Activated CD8-positive, alpha-beta T cell treated with anti-CD3 and anti-CD28 coated beads for 36 hours (primary cell): ENCODE measurements around the gene ATP8A1. TPM values are rescaled to one million over a fixed set of nuclear protein-coding genes. Genes with fewer than 3 reads are reported as not detected.

Experiments
- ATAC-seq: fragments of 200-7000 bp; cut with Tn5 transposase; one replicate; pipeline ENCODE4 v1.10.0; 2021; ENCODE audit warnings: mild to moderate bottlenecking, moderate library complexity
- CTCF ChIA-PET: fragments of 350-600 bp; sonication (Branson Sonifier 250); formaldehyde crosslinking; loops from one replicate; lab custom pipeline; 2021; ENCODE audit warnings: antibody characterized with exemption; lab: Charles Lee
- POLR2A ChIA-PET: fragments of 350-600 bp; sonication (Branson Sonifier 250); formaldehyde crosslinking; loops from one replicate; lab custom pipeline; 2021; ENCODE audit warnings: antibody characterized with exemption; lab: Charles Lee
- DNase-seq: peaks from one replicate; pipeline ENCODE4 v3.0.0-alpha.2; 2020
- H3K27ac Mint-ChIP-seq: one replicate; pipeline ENCODE4 v1.8.0; 2021; ENCODE audit warnings: mild to moderate bottlenecking, mixed read lengths
- H3K27me3 Mint-ChIP-seq: one replicate; pipeline ENCODE4 v1.8.0; 2021; ENCODE audit warnings: mixed read lengths
- H3K36me3 Mint-ChIP-seq: one replicate; pipeline ENCODE4 v1.8.0; 2021; ENCODE audit warnings: low read depth, mixed read lengths
- H3K4me1 Mint-ChIP-seq: one replicate; pipeline ENCODE4 v1.8.0; 2021; ENCODE audit warnings: low read depth, mixed read lengths
- H3K4me3 Mint-ChIP-seq: one replicate; pipeline ENCODE4 v1.8.0; 2021; ENCODE audit warnings: mild to moderate bottlenecking, moderate library complexity, mixed read lengths
- H3K9me3 Mint-ChIP-seq: one replicate; pipeline ENCODE4 v1.8.0; 2021; ENCODE audit warnings: mixed read lengths
- intact Hi-C: fragments of 100-400 bp; cut with micrococcal nuclease; formaldehyde crosslinking; loops from one replicate; pipeline ENCODE4 v1.10.0; 2022
- total RNA-seq, 2 experiments: library from RNA; stranded (reverse); gene quantifications; one replicate each; pipeline ENCODE4 v1.2.3, GENCODE V29; 2021
- TF ChIP-seq, protein P1 (sequence below): fragments of 200-600 bp; IDR thresholded peaks from one replicate; pipeline ENCODE4 v1.8.0; 2022; ENCODE audit warnings: antibody characterized with exemption, mild to moderate bottlenecking

ATP8A1 gene
- total RNA-seq, 2 experiments from 2014 or later, result 28.1 to 30.7 TPM

DNA sequence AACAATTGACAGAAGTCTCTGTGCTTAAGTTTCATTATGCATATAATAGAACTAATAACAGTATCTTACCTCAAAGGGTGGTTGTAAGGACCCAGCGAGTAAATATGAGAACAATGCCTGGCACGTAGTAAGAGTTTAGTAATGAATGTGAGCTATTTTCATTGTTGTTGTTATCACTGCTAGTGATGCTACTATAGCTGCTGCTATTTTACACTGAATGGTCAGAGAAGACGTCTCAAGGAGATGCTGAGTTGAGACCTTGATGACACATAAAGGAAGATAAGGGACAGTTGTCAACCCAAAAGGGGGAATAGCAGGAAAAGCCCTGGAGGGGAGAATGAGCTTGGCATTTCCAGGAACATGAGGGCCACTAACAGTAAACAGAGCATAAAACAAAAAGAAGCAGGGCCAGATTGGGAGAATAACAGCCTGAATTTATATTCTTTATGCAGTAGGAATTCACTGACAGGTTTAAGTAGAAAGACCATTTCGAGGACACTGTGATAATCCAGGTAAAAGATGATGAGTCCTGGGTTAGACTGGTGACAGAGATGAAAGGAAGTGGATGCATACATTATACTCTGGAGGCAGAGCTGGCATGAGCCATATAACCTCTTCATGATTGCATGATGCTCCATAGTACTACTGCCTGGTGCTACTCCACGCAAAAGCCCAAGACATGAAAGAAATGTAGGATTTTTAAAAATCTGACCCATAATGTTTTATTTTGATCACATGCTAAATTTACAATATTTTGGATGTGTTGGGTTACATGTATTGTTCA lies 23.1 kb downstream of the ATP8A1 start:
- DNase-seq (no peak), ATAC-seq (peak; percentile 54)
- Mint-ChIP-seq H3K36me3 (peaks cover 14% of the 10 kb centered on the region), H3K9me3 (no peaks in the 10 kb centered on the region), H3K27me3 (no peaks in the 10 kb centered on the region), H3K4me1 (peaks cover 77% of the 10 kb centered on the region), H3K27ac (peak overlapping the region; percentile 14), H3K4me3 (no peak overlapping the region)
- ChIA-PET CTCF (interaction anchor here (0.9 to 2.2 kb wide), 7 partner anchors 9 to 65 kb away, joined by 3 to 10 read pairs (median 3); no protein-coding TSS in a partner anchor), POLR2A (interaction anchor here (0.9 to 2.1 kb wide), 2 partner anchors 23 to 39 kb away, joined by 3 to 10 read pairs; partner anchors contain the start of gene ATP8A1)
- TF ChIP-seq, protein P1, sequence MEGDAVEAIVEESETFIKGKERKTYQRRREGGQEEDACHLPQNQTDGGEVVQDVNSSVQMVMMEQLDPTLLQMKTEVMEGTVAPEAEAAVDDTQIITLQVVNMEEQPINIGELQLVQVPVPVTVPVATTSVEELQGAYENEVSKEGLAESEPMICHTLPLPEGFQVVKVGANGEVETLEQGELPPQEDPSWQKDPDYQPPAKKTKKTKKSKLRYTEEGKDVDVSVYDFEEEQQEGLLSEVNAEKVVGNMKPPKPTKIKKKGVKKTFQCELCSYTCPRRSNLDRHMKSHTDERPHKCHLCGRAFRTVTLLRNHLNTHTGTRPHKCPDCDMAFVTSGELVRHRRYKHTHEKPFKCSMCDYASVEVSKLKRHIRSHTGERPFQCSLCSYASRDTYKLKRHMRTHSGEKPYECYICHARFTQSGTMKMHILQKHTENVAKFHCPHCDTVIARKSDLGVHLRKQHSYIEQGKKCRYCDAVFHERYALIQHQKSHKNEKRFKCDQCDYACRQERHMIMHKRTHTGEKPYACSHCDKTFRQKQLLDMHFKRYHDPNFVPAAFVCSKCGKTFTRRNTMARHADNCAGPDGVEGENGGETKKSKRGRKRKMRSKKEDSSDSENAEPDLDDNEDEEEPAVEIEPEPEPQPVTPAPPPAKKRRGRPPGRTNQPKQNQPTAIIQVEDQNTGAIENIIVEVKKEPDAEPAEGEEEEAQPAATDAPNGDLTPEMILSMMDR, result no peak
- intact Hi-C loops, result no loop called here

- Mint-ChIP-seq H3K27me3 (no peaks in the 10 kb centered on the region), H3K4me3 (no peak overlapping the region), H3K36me3 (peaks cover 14% of the 10 kb centered on the region), H3K9me3 (no peaks in the 10 kb centered on the region), H3K27ac (peak overlapping the region; percentile 40), H3K4me1 (peaks cover 77% of the 10 kb centered on the region)
- TF ChIP-seq, protein P1, result no peak
- POLR2A ChIA-PET, result interaction anchor here (0.9 to 2.1 kb wide), 3 partner anchors 14 to 24 kb away, joined by 3 to 10 read pairs (median 3); partner anchors contain the start of gene ATP8A1
- no peak for ATAC-seq
- CTCF ChIA-PET, result interaction anchor here (1.3 to 2.2 kb wide), 5 partner anchors 10 to 64 kb away, joined by 3 to 10 read pairs (median 3); no protein-coding TSS in a partner anchor
- intact Hi-C loops, result no loop called here
- no peak for DNase-seq
Observed at GRCh38 chr4:42632653-42633382, 24.1 kb downstream of the ATP8A1 start.

- POLR2A ChIA-PET, result interaction anchor here (1.4 kb wide), 1 partner anchor 26 kb away, joined by 5 read pairs; the partner anchor contains the start of gene ATP8A1
- intact Hi-C loops, result no loop called here
- Mint-ChIP-seq H3K27me3 (no peaks in the 10 kb centered on the region), H3K4me1 (peaks cover 78% of the 10 kb centered on the region), H3K36me3 (peaks cover 15% of the 10 kb centered on the region), H3K4me3 (no peak overlapping the region), H3K9me3 (no peaks in the 10 kb centered on the region), H3K27ac (no peak overlapping the region)
- DNase-seq (no peak), ATAC-seq (no peak)
- CTCF ChIA-PET, result interaction anchor here (1.2 kb wide), 1 partner anchor 26 kb away, joined by 3 read pairs; the partner anchor contains the start of gene ATP8A1
- TF ChIP-seq, protein P1, result no peak
Observed at GRCh38 chr4:42630908-42631307, 26.0 kb downstream of the ATP8A1 start.

DNA sequence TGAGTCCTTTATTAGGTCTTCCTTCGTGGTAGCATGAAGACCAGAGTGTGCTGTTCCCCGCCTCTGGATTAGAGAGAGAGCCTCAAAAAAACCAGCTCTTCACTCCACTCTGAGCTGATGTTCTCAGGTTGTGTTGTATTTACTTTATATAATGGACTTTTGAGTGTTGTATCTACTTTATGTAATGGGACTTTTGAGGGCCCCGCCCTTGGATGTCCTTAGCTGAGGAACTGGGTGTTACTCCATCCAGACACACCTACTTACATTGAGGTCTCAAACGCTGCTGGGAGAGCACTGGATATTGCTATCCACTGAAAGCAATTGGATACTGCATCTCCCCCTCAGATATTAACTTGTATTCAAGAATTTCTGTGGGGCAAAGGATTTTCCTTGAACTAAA lies 28.2 kb downstream of the ATP8A1 start:
- peak overlapping the region; percentile 65 for H3K4me3 Mint-ChIP-seq
- no peak for ATAC-seq
- no peaks in the 10 kb centered on the region for H3K9me3 Mint-ChIP-seq
- TF ChIP-seq, protein P1, result no peak
- intact Hi-C loops, result loop anchor here (1.0 kb wide), 1 partner anchor 27 kb away; no protein-coding TSS in a partner anchor
- DNase-seq, result no peak
- CTCF ChIA-PET, result interaction anchor here (0.7 to 1.5 kb wide), 6 partner anchors 8 to 121 kb away, joined by 3 to 5 read pairs (median 3); partner anchors contain the start of gene ATP8A1
- H3K27me3 Mint-ChIP-seq, result no peaks in the 10 kb centered on the region
- POLR2A ChIA-PET, result interaction anchor here (0.7 to 1.2 kb wide), 7 partner anchors 9 to 44 kb away, joined by 3 to 9 read pairs (median 4); partner anchors contain the start of gene ATP8A1
- peak overlapping the region; percentile 92 for H3K27ac Mint-ChIP-seq
- peaks cover 23% of the 10 kb centered on the region for H3K36me3 Mint-ChIP-seq
- H3K4me1 Mint-ChIP-seq, result peaks cover 71% of the 10 kb centered on the region
